ENCODE measurements around the gene PCK1.

PCK1 gene

DNA sequence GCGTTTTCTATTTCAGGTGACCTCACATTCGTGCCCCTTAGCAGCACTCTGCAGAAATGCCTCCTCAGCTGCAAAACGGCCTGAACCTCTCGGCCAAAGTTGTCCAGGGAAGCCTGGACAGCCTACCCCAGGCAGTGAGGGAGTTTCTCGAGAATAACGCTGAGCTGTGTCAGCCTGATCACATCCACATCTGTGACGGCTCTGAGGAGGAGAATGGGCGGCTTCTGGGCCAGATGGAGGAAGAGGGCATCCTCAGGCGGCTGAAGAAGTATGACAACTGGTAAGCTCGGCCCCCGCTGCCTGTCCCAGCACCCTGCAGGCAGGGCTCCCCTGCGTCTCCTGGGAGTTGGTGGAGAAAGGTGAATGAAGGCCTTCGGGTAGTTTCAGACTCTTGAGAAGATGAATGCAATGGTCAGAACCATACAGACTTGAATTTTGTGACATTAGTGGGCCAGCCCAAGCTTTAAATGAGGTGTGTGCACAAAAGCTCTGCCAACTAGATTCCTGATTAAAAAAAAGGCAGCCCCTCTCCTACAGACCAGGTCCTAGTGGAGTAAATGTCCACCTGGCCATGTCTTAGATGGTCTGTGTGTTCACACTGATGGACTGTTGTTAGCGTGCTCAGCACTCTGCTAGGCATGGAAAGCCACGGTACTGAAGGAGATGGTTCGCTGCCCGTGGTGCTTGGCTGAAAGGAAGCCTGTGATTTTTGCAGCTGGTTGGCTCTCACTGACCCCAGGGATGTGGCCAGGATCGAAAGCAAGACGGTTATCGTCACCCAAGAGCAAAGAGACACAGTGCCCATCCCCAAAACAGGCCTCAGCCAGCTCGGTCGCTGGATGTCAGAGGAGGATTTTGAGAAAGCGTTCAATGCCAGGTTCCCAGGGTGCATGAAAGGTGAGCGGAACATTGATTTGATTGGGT is 708 bp downstream of the PCK1 start:
- DNase-seq (ENCODE audit: low spot score) = no peak

DNA sequence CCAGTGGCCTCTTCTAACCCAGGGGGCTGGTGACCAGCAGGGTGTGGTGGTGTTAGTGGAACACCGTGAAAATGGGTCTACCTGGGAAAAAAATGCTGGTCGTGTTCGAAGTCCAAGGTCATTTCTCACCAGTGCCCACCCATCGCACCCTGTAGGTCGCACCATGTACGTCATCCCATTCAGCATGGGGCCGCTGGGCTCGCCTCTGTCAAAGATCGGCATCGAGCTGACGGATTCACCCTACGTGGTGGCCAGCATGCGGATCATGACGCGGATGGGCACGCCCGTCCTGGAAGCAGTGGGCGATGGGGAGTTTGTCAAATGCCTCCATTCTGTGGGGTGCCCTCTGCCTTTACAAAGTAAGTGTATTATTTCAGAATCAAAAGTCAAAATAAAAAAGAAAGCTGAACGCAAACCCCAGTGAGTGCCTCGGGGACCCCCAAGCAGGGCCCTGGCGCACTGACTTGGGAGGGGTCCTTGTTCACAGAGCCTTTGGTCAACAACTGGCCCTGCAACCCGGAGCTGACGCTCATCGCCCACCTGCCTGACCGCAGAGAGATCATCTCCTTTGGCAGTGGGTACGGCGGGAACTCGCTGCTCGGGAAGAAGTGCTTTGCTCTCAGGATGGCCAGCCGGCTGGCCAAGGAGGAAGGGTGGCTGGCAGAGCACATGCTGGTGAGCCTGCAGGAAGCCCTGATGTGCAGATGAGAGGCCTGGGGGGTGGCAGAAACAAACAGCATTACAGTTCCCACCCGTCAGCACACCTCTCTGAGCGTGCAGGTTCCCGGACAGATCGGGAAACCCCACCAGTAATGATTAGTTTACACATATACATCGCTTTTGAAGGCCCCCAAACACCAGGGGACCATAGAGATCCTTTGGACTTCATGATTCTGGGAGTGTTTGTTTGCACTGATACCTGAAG is 1.9 kb downstream of the PCK1 start:
- no peak for DNase-seq (ENCODE audit: low spot score)

GRCh38 chr20:57563522-57563921 is 2.6 kb downstream of the PCK1 start:
- DNase-seq (ENCODE audit: low spot score) = no peak

GRCh38 chr20:57564180-57564802 is 3.4 kb downstream of the PCK1 start:
- no peak for DNase-seq (ENCODE audit: low spot score)

- no peak for DNase-seq (ENCODE audit: low spot score)
Observed at GRCh38 chr20:57564951-57565642, 4.2 kb downstream of the PCK1 start.

GRCh38 chr20:57566399-57566798 is 5.5 kb downstream of the PCK1 start:
- no peak for DNase-seq (ENCODE audit: low spot score)

GRCh38 chr20:57566803-57567459 is 6.0 kb downstream of the PCK1 start:
- DNase-seq (ENCODE audit: low spot score) = no peak

DNA sequence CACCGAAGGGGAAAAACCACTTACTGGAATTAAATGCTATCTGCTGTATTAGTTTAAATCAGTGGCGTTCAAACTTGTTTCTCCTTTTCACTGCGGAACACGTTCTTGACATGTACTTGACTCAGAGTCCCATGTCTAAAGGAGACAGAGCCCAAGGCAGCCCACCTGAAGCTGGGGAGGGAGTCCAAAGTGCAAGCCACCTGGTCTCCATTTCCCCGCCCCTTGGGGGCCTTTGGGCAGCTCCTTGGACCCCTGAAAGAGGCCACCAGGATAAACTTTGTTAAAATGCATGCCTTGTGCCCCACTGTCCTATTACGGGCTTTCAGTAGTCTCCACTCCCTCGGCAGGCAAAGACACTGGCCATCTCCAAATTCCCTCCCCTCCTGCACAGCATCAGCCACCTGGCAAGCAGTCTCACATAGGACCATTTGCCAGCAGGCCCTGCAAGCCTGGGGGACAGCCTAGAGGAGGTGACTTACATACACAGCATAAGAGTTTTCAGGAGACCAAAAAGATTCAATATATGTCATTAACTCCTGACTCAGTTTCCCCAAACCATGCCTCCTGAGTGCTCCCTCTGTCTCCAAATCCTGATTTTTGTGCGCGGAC is 6.7 kb downstream of the PCK1 start:
- DNase-seq (ENCODE audit: low spot score) = no peak

DNA sequence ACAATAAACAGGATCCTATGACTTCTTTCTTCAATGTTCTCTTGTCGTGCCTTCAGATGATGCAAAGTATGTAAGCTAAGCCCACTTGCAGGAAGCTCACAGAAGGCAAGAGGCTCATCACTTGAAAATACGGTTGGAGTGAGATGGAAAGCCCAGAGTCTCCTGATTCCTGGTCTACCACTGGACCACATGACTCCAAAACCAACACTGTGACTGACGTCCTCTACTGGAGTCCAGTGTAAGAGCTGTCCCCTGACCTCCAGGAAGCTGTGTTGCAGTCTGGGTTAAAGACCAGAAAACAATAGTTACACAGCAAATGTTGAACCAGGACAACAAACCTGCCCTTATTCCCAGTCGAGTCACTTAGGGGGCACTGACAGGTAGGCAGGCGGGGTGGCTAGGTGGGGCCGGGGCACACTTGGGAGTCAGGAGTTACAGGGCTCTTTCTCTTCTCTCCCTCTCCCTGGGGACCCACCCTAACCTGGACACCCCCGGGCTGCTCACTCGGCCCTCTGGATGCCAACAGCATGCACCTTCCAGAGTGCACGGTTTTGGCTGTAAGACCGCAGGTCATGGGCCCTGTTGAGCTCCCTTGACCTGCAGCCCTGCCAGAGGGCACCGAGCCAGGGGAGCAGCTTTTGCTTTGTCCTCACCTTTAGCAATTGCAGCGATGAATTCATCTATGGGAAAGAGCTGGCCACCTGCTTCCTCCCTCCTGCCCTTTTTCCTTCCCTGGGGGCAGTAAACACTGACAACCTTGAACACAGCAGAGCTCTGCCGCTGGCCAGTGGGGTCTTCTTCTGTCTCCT is 7.4 kb downstream of the PCK1 start:
- DNase-seq (ENCODE audit: low spot score) = no peak

DNA sequence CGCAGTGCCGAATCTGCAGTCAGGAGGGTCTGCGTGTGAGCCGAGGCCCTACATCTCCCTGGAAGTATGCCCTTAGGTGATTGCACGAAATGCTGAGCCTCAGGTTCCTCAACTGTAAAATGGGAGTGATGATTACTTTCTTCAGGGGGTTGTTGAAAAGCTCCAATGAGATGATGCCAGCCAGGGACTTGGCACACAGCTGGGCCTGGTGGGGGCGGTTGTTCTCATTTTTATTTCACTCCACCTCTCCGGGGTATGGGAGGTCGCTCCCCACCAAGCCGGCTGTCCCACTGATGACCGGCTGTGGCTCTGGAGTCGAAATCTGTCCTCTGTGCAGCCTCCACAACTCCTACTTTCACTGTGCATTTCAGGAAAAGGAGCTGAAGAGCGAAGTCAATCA is 8.1 kb downstream of the PCK1 start:
- no peak for DNase-seq (ENCODE audit: low spot score)

GRCh38 chr20:57570145-57570850 is 9.4 kb downstream of the PCK1 start:
- DNase-seq (ENCODE audit: low spot score) = no peak

DNA sequence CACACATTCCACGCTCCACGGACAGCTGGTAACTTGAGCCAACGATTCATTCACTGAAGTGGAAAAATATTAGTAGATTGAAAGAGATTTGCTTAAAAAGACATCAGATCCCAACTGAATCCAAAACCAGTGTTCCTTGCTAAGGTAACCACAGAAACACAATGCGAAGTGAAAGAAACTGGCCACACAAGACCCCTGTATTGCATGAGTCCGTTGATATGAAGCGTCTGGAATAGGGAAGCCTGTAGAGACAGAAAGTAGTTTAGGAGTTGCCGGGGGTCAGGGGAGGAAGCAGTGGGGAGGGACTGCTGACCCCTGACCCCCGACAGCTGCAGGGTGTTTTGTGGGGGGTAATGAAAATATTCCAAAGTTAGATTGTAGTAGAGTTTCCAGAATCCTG is 10.0 kb downstream of the PCK1 start:
- DNase-seq (ENCODE audit: low spot score) = no peak

GRCh38 chr20:57571782-57572416 is 11.0 kb downstream of the PCK1 start:
- no peak for DNase-seq (ENCODE audit: low spot score)

DNA sequence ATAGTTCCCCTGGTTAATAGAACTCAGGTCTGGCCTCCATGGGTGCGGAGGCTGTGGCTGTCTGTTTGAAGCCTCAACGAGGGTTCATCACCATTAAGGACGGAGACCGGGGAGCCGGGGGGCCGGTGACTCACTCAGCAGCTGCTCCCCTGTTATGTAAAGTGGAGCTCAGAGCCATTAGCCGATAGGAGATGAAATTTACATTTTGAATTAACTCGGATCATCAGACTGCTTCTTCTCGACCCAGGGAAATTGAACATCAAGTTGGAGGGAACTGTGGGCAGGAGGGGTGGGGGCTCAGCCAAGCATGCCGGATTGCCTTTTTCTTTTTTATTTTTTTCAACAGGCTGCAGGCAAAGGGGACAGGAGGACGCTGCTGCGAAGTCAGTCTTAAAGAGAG is 12.3 kb downstream of the PCK1 start:
- DNase-seq (ENCODE audit: low spot score) = no peak

- DNase-seq (ENCODE audit: low spot score) = no peak
Observed at GRCh38 chr20:57573894-57574293, 13.0 kb downstream of the PCK1 start.

- no peak for DNase-seq (ENCODE audit: low spot score)
Observed at GRCh38 chr20:57574954-57575353, 14.0 kb downstream of the PCK1 start.

- no peak for DNase-seq (ENCODE audit: low spot score)
Observed at GRCh38 chr20:57576002-57576401, 15.1 kb downstream of the PCK1 start.

- no peak for DNase-seq (ENCODE audit: low spot score)
Observed at GRCh38 chr20:57576617-57577550, 16.0 kb downstream of the PCK1 start.
